ENCODE measurements around the gene IGFALS.
"Not testable (repeated sequence)": the region's sequence is repeated elsewhere in the genome, so short reads cannot be mapped to it uniquely, and the experiment has no call there.

The IGFALS gene

GRCh38 chr16:1817716-1818115, 24.2 kb upstream of the IGFALS start:
- DNase-seq, result no peak

GRCh38 chr16:1817276-1817589, 23.7 kb upstream of the IGFALS start:
- no peak for DNase-seq

DNA sequence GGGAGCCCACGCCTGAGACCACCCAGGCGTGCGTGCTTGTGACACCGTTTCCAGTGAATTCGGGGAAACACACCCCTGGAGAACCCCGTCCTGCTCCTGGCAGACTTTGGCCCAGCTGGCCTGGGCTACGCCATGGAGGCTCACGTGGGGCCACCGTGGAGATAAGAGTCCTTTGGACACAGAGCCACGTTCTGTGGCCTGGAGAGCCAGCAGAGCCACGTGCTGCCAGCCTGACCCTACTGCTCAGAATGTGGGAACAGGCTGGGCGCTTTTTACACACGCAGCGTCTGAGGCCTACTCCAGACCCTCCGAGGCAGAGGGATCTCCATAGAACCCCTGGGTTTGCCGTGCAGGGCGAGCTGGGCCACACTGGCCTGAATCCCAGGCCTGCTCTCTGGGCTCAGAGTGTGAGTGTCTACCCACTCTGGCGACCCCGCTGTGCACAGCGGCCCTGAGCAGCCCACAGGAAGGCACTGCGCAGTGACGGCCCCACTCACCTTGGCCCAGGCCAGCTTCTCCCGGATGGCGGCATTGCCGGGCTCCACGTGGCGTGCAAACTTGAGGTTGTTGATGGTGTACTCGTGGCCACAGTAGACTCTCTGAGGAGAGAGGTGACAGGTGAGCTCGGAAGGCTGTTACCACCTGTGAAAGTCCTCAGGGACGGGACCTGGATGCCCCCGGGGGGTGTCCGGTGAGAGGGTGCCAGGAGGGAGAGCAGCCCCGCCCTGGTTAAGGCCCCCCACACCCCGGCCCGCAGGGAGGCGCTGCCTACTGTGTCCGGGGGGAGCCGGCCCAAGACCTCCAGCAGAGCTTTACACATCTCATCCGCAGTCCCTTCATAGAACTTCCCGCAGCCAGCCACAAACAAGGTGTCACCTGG, 23.1 kb upstream of the IGFALS start:
- no peak for DNase-seq

DNA sequence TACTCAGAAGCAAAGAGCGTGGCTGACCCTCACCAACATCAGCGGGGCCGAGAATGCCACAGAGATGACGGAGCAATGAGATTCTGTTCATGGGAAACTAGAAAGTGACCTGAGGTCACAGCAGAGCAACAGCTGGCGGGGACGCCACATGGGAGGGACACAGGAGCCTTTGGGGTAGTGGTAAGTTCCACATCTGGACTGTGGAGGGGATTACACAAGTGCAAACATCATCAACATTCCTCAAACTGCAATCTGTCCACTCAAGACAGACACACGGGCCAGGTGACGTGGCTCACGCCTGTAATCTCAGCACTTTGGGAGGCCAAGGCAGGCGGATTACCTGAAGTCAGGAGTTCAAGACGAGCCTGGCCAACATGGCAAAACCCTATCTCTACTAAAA, 22.0 kb upstream of the IGFALS start:
- no peak for DNase-seq

DNA sequence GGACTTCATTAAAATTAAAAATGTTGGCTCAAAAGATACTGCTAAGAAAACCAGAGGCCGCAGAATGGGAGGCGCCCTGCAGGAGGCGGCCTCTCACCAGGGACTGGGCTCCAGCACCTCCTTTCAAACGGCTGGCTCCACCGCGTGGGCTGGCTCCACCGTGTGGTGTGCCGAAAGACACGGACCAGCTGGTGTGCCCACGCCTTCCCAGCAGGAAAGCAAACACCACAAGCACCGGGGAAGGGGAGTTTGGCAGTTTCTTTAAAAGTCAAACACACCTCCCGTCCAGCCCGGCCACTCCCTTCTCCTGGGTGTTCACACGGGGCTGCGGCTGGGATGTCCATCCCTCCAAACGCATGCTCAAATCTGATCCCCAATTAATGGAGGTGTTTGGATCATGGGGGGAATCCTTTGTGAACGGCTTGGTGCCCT, 19.2 kb upstream of the IGFALS start:
- peak; percentile 25 for DNase-seq

- no peak for DNase-seq
Measured at GRCh38 chr16:1810536-1810935, 17.0 kb upstream of the IGFALS start.

DNA sequence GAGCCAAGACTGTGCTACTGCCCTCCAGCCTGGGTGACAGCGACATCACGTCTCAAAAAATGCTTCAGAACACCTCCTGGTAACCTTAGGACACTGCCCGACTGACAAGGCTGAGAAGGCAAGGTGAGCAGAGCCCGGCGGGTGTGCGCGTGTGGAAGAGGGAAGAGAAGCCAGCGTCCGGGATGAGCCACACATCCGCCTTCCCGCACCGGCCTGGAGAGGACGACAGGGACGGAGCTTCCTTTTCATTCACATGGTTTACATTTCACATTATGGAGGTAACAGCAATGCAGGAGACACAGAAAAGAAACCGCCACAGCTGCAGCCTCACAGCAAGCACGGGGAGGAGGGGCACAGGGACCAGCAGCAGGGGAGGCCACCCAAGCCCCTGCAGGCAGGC, 16.6 kb upstream of the IGFALS start:
- DNase-seq, result no peak

- DNase-seq, result no peak
Measured at GRCh38 chr16:1809281-1809801, 15.8 kb upstream of the IGFALS start.

DNA sequence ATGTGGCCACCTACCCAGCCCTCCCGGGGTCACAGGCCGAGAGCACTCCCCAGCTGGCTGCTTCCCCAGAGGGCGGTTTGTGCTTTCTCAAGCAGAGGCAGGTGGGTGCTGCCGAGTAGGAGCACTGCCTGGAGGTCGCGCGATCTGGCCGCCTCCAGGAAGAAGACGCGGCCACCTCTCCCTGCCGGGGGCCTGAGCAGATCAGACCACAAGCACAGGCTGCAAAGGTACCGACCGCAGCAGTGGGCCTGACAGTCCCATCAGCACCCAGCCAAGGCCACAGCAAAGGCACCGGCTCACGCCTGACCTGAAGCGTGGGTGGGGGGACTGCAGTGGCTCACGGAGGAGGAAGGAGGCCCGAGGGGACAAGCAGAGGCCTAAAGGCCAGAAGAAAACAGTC, 15.2 kb upstream of the IGFALS start:
- DNase-seq, result no peak

DNA sequence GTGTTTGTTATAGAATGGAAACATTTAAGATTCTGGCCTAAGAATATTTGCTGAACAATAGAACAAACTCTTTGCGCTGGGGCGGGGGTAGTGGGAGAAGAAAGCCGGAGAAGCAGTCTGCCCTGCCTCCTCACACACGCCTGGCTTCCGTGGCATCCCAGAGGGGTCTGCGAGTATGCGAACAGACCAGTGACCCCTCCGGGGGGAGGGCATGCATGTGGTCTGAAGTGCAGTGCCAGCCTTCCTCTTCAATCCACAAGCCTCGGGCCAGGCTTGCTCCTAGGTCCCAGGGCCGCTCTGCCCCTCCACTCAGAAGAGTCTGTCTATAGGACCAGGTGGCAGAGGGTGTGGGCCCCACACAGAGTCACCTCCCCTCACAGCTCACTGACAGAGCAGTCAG, 14.1 kb upstream of the IGFALS start:
- DNase-seq, result no peak

- DNase-seq, result no peak
Measured at GRCh38 chr16:1800701-1801100, 7.2 kb upstream of the IGFALS start.

DNA sequence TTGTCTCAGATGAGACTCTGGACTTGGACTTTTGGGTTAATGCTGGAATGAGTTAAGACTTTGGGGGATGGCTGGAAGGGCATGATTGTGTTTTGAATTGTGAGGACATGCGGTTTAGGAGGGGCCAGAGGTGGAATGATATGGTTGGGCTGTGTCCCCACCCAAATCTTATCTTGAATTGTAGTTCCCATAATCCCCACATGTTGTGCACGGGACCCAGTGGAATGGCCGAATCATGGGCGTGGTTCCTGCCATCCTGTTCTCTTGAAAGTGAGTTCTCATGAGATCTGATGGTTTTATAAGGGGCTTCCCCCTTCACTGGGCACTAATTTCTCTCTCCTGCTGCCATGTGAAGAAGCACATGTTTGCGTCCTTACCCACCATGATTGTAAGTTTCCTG, 5.8 kb upstream of the IGFALS start:
- DNase-seq, result not testable (repeated sequence)

DNA sequence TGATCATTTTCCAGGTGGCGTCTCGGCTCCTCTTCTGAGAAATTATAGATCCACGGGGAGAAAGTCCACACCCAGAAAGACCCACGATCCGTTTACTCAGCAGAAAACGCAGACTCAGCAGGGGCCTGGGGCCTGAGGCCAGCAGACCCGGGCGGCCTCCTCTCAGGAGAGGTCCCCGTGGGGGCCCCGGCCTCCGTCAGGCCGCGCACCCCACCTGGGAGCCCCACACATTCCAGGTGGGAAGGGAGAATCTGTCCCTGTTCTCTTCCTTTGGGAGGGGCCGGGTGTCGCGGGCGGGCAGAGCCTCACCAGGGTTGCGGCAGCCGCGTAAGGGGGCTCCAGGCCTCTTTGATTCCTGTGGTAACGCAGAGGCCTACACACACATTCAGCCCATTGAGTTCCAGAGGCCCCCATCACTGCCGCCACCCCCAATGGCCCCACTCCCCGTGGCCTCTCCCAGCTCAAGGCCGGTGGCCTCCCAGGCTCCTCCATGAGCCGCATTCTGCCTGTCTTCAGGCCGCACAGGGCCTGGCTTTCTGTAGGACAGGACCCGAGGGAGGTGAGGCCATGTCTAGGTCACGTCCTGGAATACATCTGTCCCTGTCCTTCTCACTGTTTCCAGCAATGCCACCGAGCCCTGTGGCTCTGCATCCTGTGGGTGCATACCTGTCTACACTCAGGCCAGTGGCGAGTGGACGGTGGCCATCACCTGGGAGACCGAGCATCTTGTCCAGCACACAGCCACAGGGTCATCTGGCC, 1.6 kb upstream of the IGFALS start:
- no peak for DNase-seq

- DNase-seq, result no peak
Measured at GRCh38 chr16:1794221-1794871, 841 bp upstream of the IGFALS start.

- DNase-seq, result no peak
Measured at GRCh38 chr16:1792836-1793577, 498 bp downstream of the IGFALS start.

DNA sequence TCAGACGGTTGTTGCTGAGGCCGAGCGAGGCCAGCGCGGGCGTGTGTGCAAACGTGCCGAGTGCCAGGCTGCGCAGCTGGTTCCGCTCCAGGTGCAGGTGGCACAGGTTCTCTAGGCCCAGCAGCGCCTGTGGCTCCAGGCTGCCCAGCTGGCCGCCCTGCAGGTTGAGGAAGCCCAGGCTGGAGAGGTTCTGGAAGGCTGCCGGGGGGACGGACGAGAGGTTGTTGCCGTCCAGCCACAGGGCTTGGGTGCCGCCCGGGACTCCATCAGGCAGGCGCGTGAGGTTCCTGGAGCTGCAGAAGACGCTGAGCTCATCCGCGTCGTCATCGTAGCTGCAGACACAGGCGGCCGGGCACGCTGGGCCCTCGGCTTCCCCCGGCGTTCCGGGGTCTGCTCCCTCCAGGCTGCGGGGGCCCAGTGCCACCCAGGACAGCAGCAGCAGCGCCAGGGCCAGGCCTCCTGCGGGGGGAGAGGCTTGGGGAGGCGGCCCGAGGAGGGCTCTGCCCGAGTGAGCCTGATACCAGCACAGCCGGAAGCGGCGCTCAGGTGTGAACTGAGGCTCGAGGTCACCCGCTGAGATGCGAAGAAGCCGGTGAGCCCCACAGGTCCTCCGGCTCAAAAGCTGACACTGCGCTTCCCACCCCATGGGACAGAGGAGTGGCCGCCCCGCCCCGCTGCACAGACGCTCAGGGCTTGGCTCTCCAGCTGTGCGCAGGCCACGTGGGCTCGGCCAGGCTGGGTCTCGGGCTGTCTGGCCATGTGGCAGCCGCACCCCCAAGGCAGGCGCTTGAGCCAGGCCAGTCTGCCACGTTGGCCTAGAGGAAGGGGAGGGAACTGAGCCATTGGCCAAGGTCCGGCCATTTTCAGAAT, 1.3 kb downstream of the IGFALS start:
- no peak for DNase-seq

DNA sequence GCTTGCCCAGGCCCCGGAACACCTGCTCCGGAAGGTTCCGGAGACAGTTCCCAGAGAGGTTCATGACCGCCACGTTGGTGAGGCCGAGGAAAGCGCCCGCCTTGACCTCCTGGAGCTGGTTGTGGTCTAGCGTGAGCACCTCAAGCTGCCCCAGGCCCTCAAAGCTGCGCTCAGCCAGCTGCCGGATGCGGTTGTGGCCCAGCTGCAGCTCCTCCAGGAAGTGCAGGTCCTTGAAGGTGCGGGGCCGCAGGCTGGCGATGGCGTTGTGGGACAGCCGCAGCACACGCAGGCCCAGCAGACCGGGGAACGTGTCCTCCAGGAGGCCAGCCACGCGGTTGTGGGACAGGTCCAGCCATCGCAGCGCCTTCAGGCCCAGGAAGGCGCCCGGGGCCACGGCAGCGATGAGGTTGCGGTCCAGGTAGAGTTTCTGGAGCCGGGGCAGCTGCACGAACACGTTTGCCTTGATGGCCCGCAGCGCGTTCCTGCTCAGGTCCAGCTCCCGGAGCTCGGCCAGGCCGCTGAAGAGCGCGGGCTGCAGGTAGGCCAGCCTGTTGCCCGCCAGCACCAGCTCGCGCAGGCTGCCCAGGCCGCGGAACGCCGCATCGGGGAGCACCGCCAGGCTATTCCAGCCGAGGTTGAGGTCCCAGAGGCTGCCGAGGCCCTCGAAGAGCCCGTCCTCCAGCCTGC, 2.1 kb downstream of the IGFALS start:
- DNase-seq, result no peak

- DNase-seq, result no peak
Measured at GRCh38 chr16:1790611-1791255, 2.8 kb downstream of the IGFALS start.

DNA sequence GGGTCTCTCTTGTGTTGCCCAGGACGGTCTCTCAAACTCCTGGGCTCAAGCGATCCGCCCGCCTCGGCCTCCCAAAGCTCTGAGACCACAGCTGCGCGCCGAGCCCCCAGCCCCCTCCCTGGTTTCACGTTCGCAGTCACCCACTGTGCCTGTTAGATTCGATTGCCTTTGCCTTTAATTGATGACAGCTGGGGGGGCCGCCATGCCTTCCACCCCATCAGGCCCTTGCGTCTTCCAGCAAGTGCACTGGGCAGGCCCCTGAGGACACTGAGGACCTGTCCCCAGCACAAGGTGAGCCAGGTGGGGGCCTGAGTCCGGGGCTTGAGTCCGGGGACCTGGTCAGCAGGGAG, 3.3 kb downstream of the IGFALS start:
- no peak for DNase-seq

DNA sequence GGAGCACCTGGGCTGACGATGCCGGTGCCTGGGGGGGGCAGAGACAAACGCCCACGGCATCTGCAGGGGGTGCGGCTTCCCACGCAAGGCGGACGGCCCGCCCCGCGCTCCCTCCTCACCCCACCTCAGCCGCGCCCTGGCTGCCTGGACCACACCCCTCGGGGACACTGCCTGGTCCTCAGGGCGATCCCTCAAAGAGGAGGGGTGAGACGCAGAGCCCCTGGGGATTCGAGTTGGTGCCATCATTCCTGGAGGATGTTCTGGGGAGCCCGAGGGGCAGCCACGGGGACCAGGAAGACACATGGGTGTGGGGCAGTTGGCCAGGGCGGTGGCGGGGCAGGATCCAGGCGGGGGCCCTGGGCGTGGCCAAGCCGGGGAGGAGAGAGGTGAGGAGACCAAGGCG, 3.9 kb downstream of the IGFALS start:
- no peak for DNase-seq

- DNase-seq, result no peak
Measured at GRCh38 chr16:1788708-1789100, 4.8 kb downstream of the IGFALS start.

Data from activated effector memory CD4-positive, alpha-beta T cell treated with Interleukin-2 at 50 U/mL for 16 hours (primary cell).